Ovary (tissue), 3 donors: Measurements from ENCODE around the gene KDM5A.

Experiments
- CTCF ChIP-seq, 3 donors: fragments of 450-650 bp in 2 of 3; fragments of 200-600 bp in 1 of 3; IDR thresholded peaks; one replicate each; pipeline versions ENCODE4 v1.5.1 to v1.8.0; 2016 to 2022; ENCODE audit warnings: antibody characterized with exemption in 3 of 3, mild to moderate bottlenecking in 1 of 3
- POLR2A ChIP-seq: fragments of 450-650 bp; IDR thresholded peaks from one replicate; pipeline ENCODE4 v1.6.1; 2017; ENCODE audit warnings: antibody characterized with exemption, mild to moderate bottlenecking, moderate library complexity
- donor health status: DM: no; HTN: no; CAD: no.

- TF ChIP-seq POLR2A (no peak), CTCF (IDR thresholded peaks at IDR 0.05) (no peak)
These were observed 115.7 kb downstream of the KDM5A start for GRCh38 chr12:273382-273781.
